ENCODE data around the gene PTPN1. TPM values are rescaled to one million over a fixed set of nuclear protein-coding genes. Genes with fewer than 3 reads are reported as not detected.
"Not testable (repeated sequence)": the region's sequence is repeated elsewhere in the genome, so short reads cannot be mapped to it uniquely, and the experiment has no call there.

PTPN1 gene
- total RNA-seq, 1 experiment from 2014 or later, result 30.8 TPM

DNA sequence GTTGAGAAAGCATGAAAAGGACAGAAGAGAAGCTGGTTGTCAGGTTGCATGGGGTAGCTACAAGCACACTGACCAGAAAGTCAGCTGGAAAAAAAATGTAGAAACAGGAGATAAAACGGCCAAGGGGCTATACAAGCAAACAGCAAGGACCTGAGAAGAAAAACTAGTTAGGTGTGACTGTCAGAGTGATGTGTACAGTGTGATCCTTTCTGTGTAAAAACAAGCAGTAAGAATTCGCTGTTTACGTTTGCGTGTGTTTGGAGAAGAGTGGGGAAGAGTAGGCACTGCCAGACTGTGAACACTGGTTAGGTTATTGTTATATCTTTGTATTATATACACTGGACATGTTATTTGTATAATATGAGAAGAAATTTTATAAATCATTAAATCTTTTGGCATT, 28.1 kb downstream of the PTPN1 start:
- H3K18ac ChIP-seq (ENCODE audit: insufficient read length, low read depth, low read length), result no peak overlapping the region
- no peak overlapping the region for H3K9ac ChIP-seq (ENCODE audit: extremely low read depth, insufficient read length, low read length)
- H4K20me1 ChIP-seq (ENCODE audit: control insufficient read depth, insufficient read depth, insufficient read length), result no peaks in the 10 kb centered on the region
- H3T11ph ChIP-seq (ENCODE audit: low read length), result no peak overlapping the region
- H3K79me2 ChIP-seq (ENCODE audit: insufficient read depth, low read length), result no peaks in the 10 kb centered on the region; the same call in 1 of the 2 replicates
- no peak overlapping the region for H4K8ac ChIP-seq (replicated peaks; ENCODE audit: insufficient read length, low read depth, low read length)
- Mint-ChIP-seq H3K27me3 (ENCODE audit: low read depth) (no peaks in the 10 kb centered on the region), H3K4me3 (no peak overlapping the region), H3K9me3 (no peaks in the 10 kb centered on the region), H3K4me1 (peaks cover 14 to 15% of the 10 kb centered on the region in 2 experiments), H3K27ac (no peak overlapping the region; a peak in 2 of 7 replicates), H3K36me3 (ENCODE audit: insufficient read depth in 1 of 3, low read depth in 3 of 3) (no peaks in the 10 kb centered on the region)
- no peak overlapping the region for H2BK12ac ChIP-seq (ENCODE audit: insufficient read length, low read depth, low read length)
- H3K4me1 ChIP-seq (ENCODE audit: insufficient read depth, low read length), result no peaks in the 10 kb centered on the region
- no peak overlapping the region for H4K91ac ChIP-seq (ENCODE audit: insufficient read length, low read depth, low read length)
- no peak overlapping the region for H3K56ac ChIP-seq (ENCODE audit: insufficient read length, low read depth, low read length)
- H2BK15ac ChIP-seq (ENCODE audit: low read depth, low read length), result no peak overlapping the region
- no peak overlapping the region for H2BK20ac ChIP-seq (ENCODE audit: low read depth, low read length, poor library complexity, severe bottlenecking)
- TF ChIP-seq, protein P1, sequence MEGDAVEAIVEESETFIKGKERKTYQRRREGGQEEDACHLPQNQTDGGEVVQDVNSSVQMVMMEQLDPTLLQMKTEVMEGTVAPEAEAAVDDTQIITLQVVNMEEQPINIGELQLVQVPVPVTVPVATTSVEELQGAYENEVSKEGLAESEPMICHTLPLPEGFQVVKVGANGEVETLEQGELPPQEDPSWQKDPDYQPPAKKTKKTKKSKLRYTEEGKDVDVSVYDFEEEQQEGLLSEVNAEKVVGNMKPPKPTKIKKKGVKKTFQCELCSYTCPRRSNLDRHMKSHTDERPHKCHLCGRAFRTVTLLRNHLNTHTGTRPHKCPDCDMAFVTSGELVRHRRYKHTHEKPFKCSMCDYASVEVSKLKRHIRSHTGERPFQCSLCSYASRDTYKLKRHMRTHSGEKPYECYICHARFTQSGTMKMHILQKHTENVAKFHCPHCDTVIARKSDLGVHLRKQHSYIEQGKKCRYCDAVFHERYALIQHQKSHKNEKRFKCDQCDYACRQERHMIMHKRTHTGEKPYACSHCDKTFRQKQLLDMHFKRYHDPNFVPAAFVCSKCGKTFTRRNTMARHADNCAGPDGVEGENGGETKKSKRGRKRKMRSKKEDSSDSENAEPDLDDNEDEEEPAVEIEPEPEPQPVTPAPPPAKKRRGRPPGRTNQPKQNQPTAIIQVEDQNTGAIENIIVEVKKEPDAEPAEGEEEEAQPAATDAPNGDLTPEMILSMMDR (conservative IDR thresholded peaks at IDR 0.05), result no peak
- no peak for DNase-seq
- H3K23ac ChIP-seq (ENCODE audit: insufficient read length, low read depth, low read length), result no peak overlapping the region
- H3K4me2 ChIP-seq (ENCODE audit: insufficient read depth, insufficient read length, low read length), result no peak overlapping the region
- no peak overlapping the region for H3K4ac ChIP-seq (ENCODE audit: low read depth, low read length)
- H3K14ac ChIP-seq (ENCODE audit: insufficient read depth, low read length), result no peak overlapping the region
- no peaks in the 10 kb centered on the region for H3K23me2 ChIP-seq (ENCODE audit: insufficient read length, low read depth, low read length, poor library complexity, severe bottlenecking)
- no peak overlapping the region for H2BK5ac ChIP-seq (ENCODE audit: insufficient read length, low read length)
- H3K27ac ChIP-seq (ENCODE audit: insufficient read length, low read depth, low read length), result no peak overlapping the region
- no peak overlapping the region for H2AK5ac ChIP-seq (ENCODE audit: insufficient read length, low read length)
- H4K5ac ChIP-seq (ENCODE audit: insufficient read length, low read depth, low read length), result no peak overlapping the region
- WGBS (ENCODE audit: extremely low coverage, insufficient read length, low lambda C conversion rate), result no CpG with 5 or more reads among the region's 4 CpGs
- no peaks in the 10 kb centered on the region for H3K79me1 ChIP-seq (ENCODE audit: insufficient read depth, low read depth, low read length, poor library complexity, severe bottlenecking)
- no peaks in the 10 kb centered on the region for H3K9me3 ChIP-seq (ENCODE audit: control insufficient read depth, low read depth, low read length)
- no peak overlapping the region for H2AFZ ChIP-seq (ENCODE audit: low read length)
- H2BK120ac ChIP-seq (ENCODE audit: low read depth, low read length, poor library complexity, severe bottlenecking), result no peak overlapping the region
- no peaks in the 10 kb centered on the region for H3K27me3 ChIP-seq (ENCODE audit: insufficient read depth, low read length)

DNA sequence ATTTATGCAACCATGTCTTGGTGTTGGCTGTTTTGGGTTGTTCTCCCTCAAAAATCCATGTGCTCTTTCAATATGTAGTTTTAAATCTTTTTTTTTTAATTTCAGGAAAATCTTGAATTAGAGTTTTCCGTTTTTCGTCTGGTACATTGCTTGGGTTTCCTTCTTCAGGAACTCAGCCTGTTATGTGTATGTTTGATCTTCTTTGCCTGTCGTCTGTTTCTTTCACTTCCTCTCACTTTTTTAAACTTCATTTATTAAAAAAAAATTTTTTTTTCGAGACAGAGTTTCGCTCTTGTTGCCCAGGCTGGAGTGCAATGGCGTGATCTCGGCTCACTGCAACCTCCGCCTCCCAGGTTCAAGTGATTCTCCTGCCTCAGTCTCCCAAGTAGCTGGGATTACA, 29.6 kb downstream of the PTPN1 start:
- peaks cover 11 to 14% of the 10 kb centered on the region in 2 experiments for H3K4me1 Mint-ChIP-seq
- H2BK15ac ChIP-seq (ENCODE audit: low read depth, low read length); H3K27me3 ChIP-seq (ENCODE audit: insufficient read depth, low read length); H3K9me3 ChIP-seq (ENCODE audit: control insufficient read depth, low read depth, low read length); H3K4me2 ChIP-seq (ENCODE audit: insufficient read depth, insufficient read length, low read length); H4K8ac ChIP-seq (replicated peaks; ENCODE audit: insufficient read length, low read depth, low read length); H4K91ac ChIP-seq (ENCODE audit: insufficient read length, low read depth, low read length); H3K14ac ChIP-seq (ENCODE audit: insufficient read depth, low read length); H3K27me3 Mint-ChIP-seq (ENCODE audit: low read depth); H2AFZ ChIP-seq (ENCODE audit: low read length); H3K56ac ChIP-seq (ENCODE audit: insufficient read length, low read depth, low read length); H3K4me1 ChIP-seq (ENCODE audit: insufficient read depth, low read length); H3T11ph ChIP-seq (ENCODE audit: low read length); H2BK120ac ChIP-seq (ENCODE audit: low read depth, low read length, poor library complexity, severe bottlenecking); H3K9me3 Mint-ChIP-seq; DNase-seq; H3K9ac ChIP-seq (ENCODE audit: extremely low read depth, insufficient read length, low read length); H3K4ac ChIP-seq (ENCODE audit: low read depth, low read length); H3K79me1 ChIP-seq (ENCODE audit: insufficient read depth, low read depth, low read length, poor library complexity, severe bottlenecking); H2BK20ac ChIP-seq (ENCODE audit: low read depth, low read length, poor library complexity, severe bottlenecking); H2BK12ac ChIP-seq (ENCODE audit: insufficient read length, low read depth, low read length); H3K23ac ChIP-seq (ENCODE audit: insufficient read length, low read depth, low read length); H3K23me2 ChIP-seq (ENCODE audit: insufficient read length, low read depth, low read length, poor library complexity, severe bottlenecking); H3K18ac ChIP-seq (ENCODE audit: insufficient read length, low read depth, low read length); H3K27ac Mint-ChIP-seq; H4K20me1 ChIP-seq (ENCODE audit: control insufficient read depth, insufficient read depth, insufficient read length); H3K79me2 ChIP-seq (ENCODE audit: insufficient read depth, low read length); H3K4me3 Mint-ChIP-seq; H3K27ac ChIP-seq (ENCODE audit: insufficient read length, low read depth, low read length); H3K36me3 Mint-ChIP-seq (ENCODE audit: insufficient read depth in 1 of 3, low read depth in 3 of 3); H2BK5ac ChIP-seq (ENCODE audit: insufficient read length, low read length); H2AK5ac ChIP-seq (ENCODE audit: insufficient read length, low read length); H4K5ac ChIP-seq (ENCODE audit: insufficient read length, low read depth, low read length): not testable (repeated sequence)
- WGBS (ENCODE audit: extremely low coverage, insufficient read length, low lambda C conversion rate), result no CpG with 5 or more reads among the region's 8 CpGs
